T-helper 1 cell (primary cell): Measurements from ENCODE around the gene SKOR1.
A peak's percentile ranks its signal among the peaks of the same experiment; 100 is the strongest.

Source experiments
- DNase-seq, 5 donors: peaks; one replicate each; pipeline ENCODE4 v3.0.0-alpha.2; 2012 to 2020

The SKOR1 gene

GRCh38 chr15:67796196-67797127 is 28.8 kb upstream of the SKOR1 start:
- DNase-seq = no peak

- DNase-seq = no peak
Measured at GRCh38 chr15:67799801-67800205, 25.5 kb upstream of the SKOR1 start.

GRCh38 chr15:67801142-67801541 is 24.2 kb upstream of the SKOR1 start:
- DNase-seq = no peak

GRCh38 chr15:67801926-67802914 is 23.1 kb upstream of the SKOR1 start:
- DNase-seq = no peak

- no peak for DNase-seq
Measured at GRCh38 chr15:67803299-67803698, 22.0 kb upstream of the SKOR1 start.

GRCh38 chr15:67803996-67804843 is 21.1 kb upstream of the SKOR1 start:
- DNase-seq = no peak

- no peak for DNase-seq
Measured at GRCh38 chr15:67805008-67805665, 20.2 kb upstream of the SKOR1 start.

GRCh38 chr15:67805666-67806516 is 19.4 kb upstream of the SKOR1 start:
- DNase-seq = no peak

GRCh38 chr15:67806536-67806935 is 18.8 kb upstream of the SKOR1 start:
- DNase-seq = no peak

- DNase-seq = no peak
Measured at GRCh38 chr15:67807141-67807540, 18.2 kb upstream of the SKOR1 start.

GRCh38 chr15:67807836-67808235 is 17.5 kb upstream of the SKOR1 start:
- DNase-seq = no peak

GRCh38 chr15:67808821-67809220 is 16.5 kb upstream of the SKOR1 start:
- DNase-seq = no peak

GRCh38 chr15:67809441-67809840 is 15.9 kb upstream of the SKOR1 start:
- DNase-seq = no peak

- no peak for DNase-seq
Measured at GRCh38 chr15:67809866-67810265, 15.4 kb upstream of the SKOR1 start.

- no peak for DNase-seq
Measured at GRCh38 chr15:67812241-67812644, 13.1 kb upstream of the SKOR1 start.

GRCh38 chr15:67813104-67813634 is 12.1 kb upstream of the SKOR1 start:
- no peak for DNase-seq

- peak in 1 of 5 donors; percentile 0 for DNase-seq
Measured at GRCh38 chr15:67815036-67815592, 10.2 kb upstream of the SKOR1 start.

- DNase-seq = no peak
Measured at GRCh38 chr15:67816668-67817067, 8.6 kb upstream of the SKOR1 start.

- DNase-seq = no peak
Measured at GRCh38 chr15:67818464-67818863, 6.8 kb upstream of the SKOR1 start.

GRCh38 chr15:67819636-67820035 is 5.7 kb upstream of the SKOR1 start:
- DNase-seq = no peak
